Activated T-helper 9 cell treated with anti-CD3 and anti-CD28 coated beads, Interleukin-2, amount 50 U/mL, for 16 hours (primary cell): ENCODE results near the gene DNASE1L3.
A peak's percentile ranks its signal among the peaks of the same experiment; 100 is the strongest.
"Not testable (repeated sequence)": the region's sequence is repeated elsewhere in the genome, so short reads cannot be mapped to it uniquely, and the experiment has no call there.

ENCODE experiments used
- DNase-seq: peaks from one replicate; pipeline ENCODE4 v3.0.0-alpha.2; 2020; ENCODE audit warnings: low read depth

The DNASE1L3 gene

GRCh38 chr3:58210761-58211460 lies at the start of gene DNASE1L3:
DNASE1L3 (minus strand) TSS chr3:58210972; CDS start chr3:58210906, 66 bp downstream.
- DNase-seq: no peak

- DNase-seq: no peak
Measured at GRCh38 chr3:58260261-58260731, 49.5 kb upstream of the DNASE1L3 start.

- no peak for DNase-seq
Measured at GRCh38 chr3:58258392-58259055, 47.8 kb upstream of the DNASE1L3 start.

- no peak for DNase-seq
Measured at GRCh38 chr3:58256511-58256910, 45.7 kb upstream of the DNASE1L3 start.

- DNase-seq: no peak
Measured at GRCh38 chr3:58256061-58256460, 45.3 kb upstream of the DNASE1L3 start.

- DNase-seq: no peak
Measured at GRCh38 chr3:58254144-58254543, 43.4 kb upstream of the DNASE1L3 start.

GRCh38 chr3:58251631-58252035 lies 40.9 kb upstream of the DNASE1L3 start:
- no peak for DNase-seq

GRCh38 chr3:58250093-58250707 lies 39.4 kb upstream of the DNASE1L3 start:
- no peak for DNase-seq

GRCh38 chr3:58249358-58250092 lies 38.8 kb upstream of the DNASE1L3 start:
- no peak for DNase-seq

GRCh38 chr3:58246148-58247047 lies 35.6 kb upstream of the DNASE1L3 start:
- no peak for DNase-seq

GRCh38 chr3:58243976-58244585 lies 33.3 kb upstream of the DNASE1L3 start:
- DNase-seq: no peak

- not testable (repeated sequence) for DNase-seq
Measured at GRCh38 chr3:58242860-58243259, 32.1 kb upstream of the DNASE1L3 start.

GRCh38 chr3:58242340-58242739 lies 31.6 kb upstream of the DNASE1L3 start:
- no peak for DNase-seq

- no peak for DNase-seq
Measured at GRCh38 chr3:58241306-58242044, 30.7 kb upstream of the DNASE1L3 start.

- no peak for DNase-seq
Measured at GRCh38 chr3:58238830-58239229, 28.1 kb upstream of the DNASE1L3 start.

- DNase-seq: peak; percentile 14
Measured at GRCh38 chr3:58237941-58238681, 27.3 kb upstream of the DNASE1L3 start.

GRCh38 chr3:58237238-58237940 lies 26.6 kb upstream of the DNASE1L3 start, which contains the start of gene ABHD6:
ABHD6 (plus strand) TSS chr3:58237792; CDS start chr3:58256587, 18,795 bp downstream.
- DNase-seq: peak; percentile 63

- no peak for DNase-seq
Measured at GRCh38 chr3:58236527-58237237, 25.9 kb upstream of the DNASE1L3 start.
